NT2/D1 (cell line): Measurements from ENCODE around the gene ARL17A.
"Not testable (repeated sequence)": the region's sequence is repeated elsewhere in the genome, so short reads cannot be mapped to it uniquely, and the experiment has no call there.

Source experiments
- SUZ12 ChIP-seq: IDR thresholded peaks from 2 replicates; pipeline ENCODE4 v1.6.1; 2011; ENCODE audit not compliant: insufficient read length, insufficient read depth; ENCODE audit errors: extremely low read depth
- YY1 ChIP-seq: IDR thresholded peaks from 2 replicates; pipeline ENCODE4 v1.6.1; 2011; ENCODE audit not compliant: insufficient read length, insufficient read depth

DNA sequence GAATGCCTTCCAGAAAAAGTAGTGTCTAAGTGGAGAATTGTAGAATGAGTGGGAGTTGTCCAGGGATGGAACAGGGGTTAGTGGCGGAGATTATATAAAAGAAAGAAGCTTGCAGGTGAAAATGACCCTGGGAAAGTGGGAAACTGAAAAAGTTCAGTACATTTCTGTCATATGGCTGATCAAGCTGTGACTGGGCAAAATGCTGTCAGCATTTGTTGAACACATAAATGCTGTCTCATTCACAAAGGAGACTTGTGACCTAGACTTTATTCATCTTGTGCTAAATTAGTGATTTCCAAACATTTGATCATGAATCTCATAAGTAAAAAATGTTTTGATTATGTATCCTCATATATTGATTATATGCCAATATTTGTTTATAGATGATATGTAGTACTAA, 39.5 kb upstream of the ARL17A start:
- TF ChIP-seq YY1, SUZ12: not testable (repeated sequence)
